HL-60 (cell line): ENCODE results near the gene DNAH17.

Experiments
- CTCF ChIP-seq: IDR thresholded peaks from one replicate; pipeline ENCODE4 v1.5.1; 2011; ENCODE audit warnings: low read length, control low read depth, inconsistent platforms; ENCODE audit not compliant: insufficient read depth
- POLR2AphosphoS5 ChIP-seq: IDR thresholded peaks from 2 replicates; pipeline ENCODE4 v1.6.1; 2012; ENCODE audit warnings: low read depth
- REST ChIP-seq: IDR thresholded peaks from 2 replicates; pipeline ENCODE4 v1.6.1; 2012; ENCODE audit warnings: low read depth; ENCODE audit not compliant: insufficient replicate concordance

DNA sequence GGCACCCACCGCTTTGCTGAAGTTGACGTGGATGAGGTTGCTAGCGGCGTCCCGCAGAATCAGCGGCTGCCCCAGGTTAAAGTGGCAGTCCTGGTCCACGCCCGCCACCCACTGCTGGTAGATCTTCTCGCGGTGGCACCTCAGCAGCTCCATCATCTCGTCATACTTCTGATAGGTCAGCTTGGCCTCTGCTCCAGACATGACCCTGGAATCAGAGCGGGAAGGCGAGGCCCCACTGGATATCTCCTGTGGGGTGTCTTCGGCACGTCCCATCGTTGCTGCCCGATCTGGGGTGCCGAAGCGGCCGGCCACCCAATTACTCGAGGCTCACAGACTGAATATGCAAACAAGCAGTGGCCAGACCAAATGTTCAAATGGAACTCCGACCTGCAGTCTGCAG, 16.5 kb downstream of the DNAH17 start:
- TF ChIP-seq CTCF, result no peak
- TF ChIP-seq POLR2AphosphoS5, result no peak
- TF ChIP-seq REST, result no peak
